Bladder microvascular endothelial cell (primary cell): ENCODE results near the gene PANK4. TPM values are rescaled to one million over a fixed set of nuclear protein-coding genes. Genes with fewer than 3 reads are reported as not detected.

Experiments used
- total RNA-seq: library from RNA; depleted of rRNA; stranded (reverse); fragments of >200 nt; gene quantifications from 2 replicates; pipeline ENCODE4 v1.2.3, GENCODE V29; 2014

The PANK4 gene
- 19.3 and 29.8 TPM in 2 replicates for total RNA-seq

DNA sequence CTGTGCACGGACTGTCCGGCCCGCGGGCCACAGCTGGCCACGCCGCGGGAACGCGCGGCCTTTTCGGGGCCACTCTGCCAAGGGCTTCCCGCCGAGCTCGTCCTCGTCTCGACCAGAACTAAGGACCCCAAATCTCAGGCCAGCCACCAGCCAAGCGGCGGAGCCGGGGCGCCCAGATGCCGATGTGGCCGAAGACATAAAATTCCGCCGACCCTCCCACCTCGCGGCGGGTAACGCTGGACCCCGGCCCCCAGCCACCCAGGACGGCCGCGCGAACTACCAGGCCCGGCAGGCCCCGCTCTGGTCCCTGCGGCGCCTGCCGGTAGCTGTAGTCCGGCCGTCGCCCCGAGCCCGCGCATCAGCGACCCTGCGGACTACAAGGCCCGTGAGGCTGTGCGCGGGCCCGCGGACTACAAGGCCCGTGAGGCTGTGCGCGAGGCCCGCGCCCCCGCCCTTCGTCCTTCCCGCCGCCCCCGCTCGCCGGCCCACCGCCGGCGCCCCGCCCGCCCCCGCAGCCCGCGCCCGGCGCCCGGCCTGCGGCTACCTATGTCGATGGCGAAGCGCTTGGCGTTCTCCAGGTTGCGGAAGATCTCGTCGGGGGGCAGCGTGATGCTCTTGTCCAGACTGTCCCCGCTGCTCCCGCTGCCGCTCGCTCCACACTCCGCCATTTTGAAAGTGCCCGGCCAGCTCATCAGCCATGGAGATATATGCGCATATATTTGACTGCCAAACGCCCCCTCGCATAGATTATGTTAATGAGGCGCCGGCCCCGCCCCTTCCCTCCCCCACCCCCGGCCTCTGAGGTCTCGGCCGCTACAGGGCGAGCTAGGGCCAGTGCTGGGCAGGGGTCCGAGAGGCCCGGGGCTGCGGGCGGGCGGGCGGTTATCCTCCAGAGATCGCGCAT lies at the start of gene PANK4:
PANK4 (minus strand) TSS at position 677 of the 904 bp plus-strand sequence; CDS start at position 668, 9 bp downstream.

DNA sequence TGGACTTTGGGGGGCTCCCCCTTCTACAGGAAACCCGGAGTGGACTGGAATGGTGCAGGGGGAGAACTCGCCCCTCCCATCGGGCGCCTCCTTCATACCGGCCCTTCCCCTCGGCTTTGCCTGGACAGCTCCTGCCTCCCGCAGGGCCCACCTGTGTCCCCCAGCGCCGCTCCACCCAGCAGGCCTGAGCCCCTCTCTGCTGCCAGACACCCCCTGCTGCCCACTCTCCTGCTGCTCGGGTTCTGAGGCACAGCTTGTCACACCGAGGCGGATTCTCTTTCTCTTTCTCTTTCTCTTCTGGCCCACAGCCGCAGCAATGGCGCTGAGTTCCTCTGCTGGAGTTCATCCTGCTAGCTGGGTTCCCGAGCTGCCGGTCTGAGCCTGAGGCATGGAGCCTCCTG lies 29.9 kb upstream of the PANK4 start, which contains the start of gene TNFRSF14:
TNFRSF14 (plus strand) TSS at position 95 of the 401 bp plus-strand sequence; CDS start at position 389, 294 bp downstream.

DNA sequence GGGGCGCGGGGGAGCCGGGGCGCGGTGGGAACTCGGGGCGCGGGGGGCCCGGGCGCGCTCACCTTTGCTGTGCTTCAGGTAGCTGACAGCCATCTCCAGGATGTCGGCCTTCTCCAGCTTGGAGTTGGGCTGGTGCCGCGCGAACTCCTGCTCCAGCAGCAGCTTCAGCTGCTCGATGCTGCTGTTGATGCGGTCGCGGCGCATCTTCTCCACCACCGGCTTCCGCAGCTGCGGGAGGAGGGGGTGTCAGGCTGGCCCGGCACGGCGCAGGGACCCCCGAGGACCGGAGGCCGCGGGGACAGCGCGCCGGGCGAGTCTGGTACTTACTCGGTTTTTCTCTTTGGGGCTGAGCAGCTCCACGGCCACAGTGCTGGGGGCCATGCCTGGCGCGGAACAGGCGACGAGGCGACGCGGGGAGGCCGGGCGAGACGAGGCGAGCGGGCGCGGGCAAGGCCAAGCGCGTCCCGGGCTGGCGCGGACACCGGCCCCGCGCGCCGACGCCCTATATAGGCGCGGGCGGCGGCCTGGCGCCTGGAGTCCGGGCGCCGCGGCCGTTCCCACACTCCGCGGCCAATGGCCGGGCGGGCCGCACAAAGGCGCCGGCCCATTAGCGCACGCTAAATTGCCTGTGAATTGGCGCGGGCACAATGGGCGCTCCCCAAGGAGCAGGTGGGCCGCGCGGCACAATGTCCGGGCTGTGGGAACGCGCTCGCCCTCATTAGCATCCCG lies 3.6 kb upstream of the PANK4 start, which contains the start of gene HES5:
HES5 (minus strand) TSS at position 480 of the 729 bp plus-strand sequence; CDS start at position 381, 99 bp downstream.

DNA sequence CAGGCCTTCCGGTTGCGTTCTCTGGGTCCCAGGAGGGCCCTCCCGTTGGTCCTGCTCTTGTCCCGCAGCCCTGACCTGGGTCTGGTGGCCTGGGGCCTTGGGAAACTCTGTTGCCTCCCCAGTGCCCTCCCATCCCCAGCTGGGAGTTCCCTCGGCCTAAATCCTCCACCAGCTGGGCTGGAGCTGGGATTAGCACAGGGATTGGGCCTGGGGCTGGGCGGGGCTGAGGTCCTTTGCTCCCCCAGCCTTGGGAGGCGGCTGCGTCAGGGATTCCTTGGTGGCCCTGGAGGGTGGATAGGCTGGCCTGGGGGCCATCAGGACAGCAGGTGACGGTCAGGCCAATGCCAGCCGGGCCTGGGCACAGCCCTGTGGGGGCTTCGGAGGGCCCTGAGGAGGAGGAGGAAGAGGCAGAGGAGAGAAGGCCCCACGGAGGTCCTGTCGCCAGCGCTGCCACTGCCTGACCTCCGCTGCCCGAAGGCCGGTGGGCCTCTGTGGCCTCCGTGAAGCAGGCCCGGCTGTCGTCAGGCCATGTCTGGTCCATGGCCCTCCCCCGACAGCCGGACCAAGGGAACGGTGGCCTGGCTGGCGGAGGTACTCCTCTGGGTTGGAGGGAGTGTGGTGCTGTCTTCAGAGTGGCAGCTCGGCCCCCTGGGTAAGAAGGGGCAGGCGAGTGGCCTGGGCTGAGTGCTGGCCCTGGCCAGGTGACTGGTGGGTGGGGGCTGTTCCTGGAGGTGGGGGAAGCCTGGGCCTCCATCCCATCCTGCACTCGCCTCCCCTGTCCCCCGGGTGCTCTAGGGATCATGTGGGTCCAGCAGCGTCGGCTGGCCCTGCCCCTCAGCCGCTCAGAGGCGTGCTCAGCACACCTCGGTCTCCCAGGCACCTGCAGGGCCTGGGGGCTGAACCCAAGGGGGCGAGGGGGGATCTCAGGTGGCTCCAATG lies 50.1 kb downstream of the PANK4 start, which contains the start of gene PLCH2:
PLCH2 (plus strand) TSS at position 229 of the 939 bp plus-strand sequence; CDS start at position 529, 300 bp downstream.

Other genes with a start within 250 kb of the PANK4 start
- 2.8 and 10.6 TPM in 2 replicates for gene MORN1, start 135.0 kb downstream of the PANK4 start, total RNA-seq
- 48.4 and 98.9 TPM in 2 replicates for gene RER1, start 134.8 kb downstream of the PANK4 start, total RNA-seq
- 24.4 and 32.2 TPM in 2 replicates for gene PEX10, start 114.0 kb downstream of the PANK4 start, total RNA-seq
- under 0.01 and 0.06 TPM in 2 replicates for gene PLCH2, start 50.3 kb downstream of the PANK4 start, total RNA-seq
- under 0.01 TPM in 1 of 2 replicates, not detected in the other for gene HES5, start 3.7 kb upstream of the PANK4 start, total RNA-seq
- gene TNFRSF14, start 29.8 kb upstream of the PANK4 start, total RNA-seq = 61.0 and 85.8 TPM in 2 replicates
- gene PRXL2B, start 60.2 kb upstream of the PANK4 start, total RNA-seq = 29.0 and 70.7 TPM in 2 replicates
- 1.6 TPM in 2 replicates for gene MMEL1, start 106.4 kb upstream of the PANK4 start, total RNA-seq